Astrocyte of the hippocampus (primary cell): Measurements from ENCODE around the gene CCDC12.
"Not testable (repeated sequence)": the region's sequence is repeated elsewhere in the genome, so short reads cannot be mapped to it uniquely, and the experiment has no call there.

ENCODE experiments used
- DNase-seq: peaks from one replicate; pipeline ENCODE4 v3.0.0; 2011; ENCODE audit warnings: low read depth, low spot score

The CCDC12 gene

GRCh38 chr3:46924921-46925584 is 51.5 kb downstream of the CCDC12 start:
- no peak for DNase-seq

- peak; percentile 71 for DNase-seq
Measured at GRCh38 chr3:46923559-46924350, 52.8 kb downstream of the CCDC12 start.

- no peak for DNase-seq
Measured at GRCh38 chr3:46922871-46923558, 53.5 kb downstream of the CCDC12 start.

GRCh38 chr3:46922426-46922825 is 54.1 kb downstream of the CCDC12 start:
- no peak for DNase-seq

- no peak for DNase-seq
Measured at GRCh38 chr3:46921871-46922271, 54.7 kb downstream of the CCDC12 start.

- no peak for DNase-seq
Measured at GRCh38 chr3:46921041-46921440, 55.5 kb downstream of the CCDC12 start.

GRCh38 chr3:46918634-46919033 is 57.9 kb downstream of the CCDC12 start:
- no peak for DNase-seq

GRCh38 chr3:46918202-46918601 is 58.3 kb downstream of the CCDC12 start:
- no peak for DNase-seq

GRCh38 chr3:46917257-46917656 is 59.3 kb downstream of the CCDC12 start:
- DNase-seq = no peak

- no peak for DNase-seq
Measured at GRCh38 chr3:46916799-46917198, 59.7 kb downstream of the CCDC12 start.

- DNase-seq = no peak
Measured at GRCh38 chr3:46916278-46916677, 60.3 kb downstream of the CCDC12 start.

GRCh38 chr3:46915297-46915822 is 61.2 kb downstream of the CCDC12 start:
- no peak for DNase-seq

GRCh38 chr3:46914849-46915248 is 61.7 kb downstream of the CCDC12 start:
- DNase-seq = no peak

- DNase-seq = peak; percentile 55
Measured at GRCh38 chr3:46913644-46914043, 62.9 kb downstream of the CCDC12 start.

- no peak for DNase-seq
Measured at GRCh38 chr3:46912986-46913385, 63.6 kb downstream of the CCDC12 start.

- DNase-seq = not testable (repeated sequence)
Measured at GRCh38 chr3:46910914-46911313, 65.6 kb downstream of the CCDC12 start.

- no peak for DNase-seq
Measured at GRCh38 chr3:46910166-46910760, 66.3 kb downstream of the CCDC12 start.

GRCh38 chr3:46909535-46910161 is 66.9 kb downstream of the CCDC12 start:
- DNase-seq = peak; percentile 89

- DNase-seq = no peak
Measured at GRCh38 chr3:46908986-46909534, 67.5 kb downstream of the CCDC12 start.

GRCh38 chr3:46908294-46908985 is 68.1 kb downstream of the CCDC12 start:
- peak; percentile 82 for DNase-seq

- DNase-seq = no peak
Measured at GRCh38 chr3:46907960-46908293, 68.6 kb downstream of the CCDC12 start.
